Measurements from ENCODE around the gene SLC26A8.
"Not testable (repeated sequence)": the region's sequence is repeated elsewhere in the genome, so short reads cannot be mapped to it uniquely, and the experiment has no call there.

Gene SLC26A8

DNA sequence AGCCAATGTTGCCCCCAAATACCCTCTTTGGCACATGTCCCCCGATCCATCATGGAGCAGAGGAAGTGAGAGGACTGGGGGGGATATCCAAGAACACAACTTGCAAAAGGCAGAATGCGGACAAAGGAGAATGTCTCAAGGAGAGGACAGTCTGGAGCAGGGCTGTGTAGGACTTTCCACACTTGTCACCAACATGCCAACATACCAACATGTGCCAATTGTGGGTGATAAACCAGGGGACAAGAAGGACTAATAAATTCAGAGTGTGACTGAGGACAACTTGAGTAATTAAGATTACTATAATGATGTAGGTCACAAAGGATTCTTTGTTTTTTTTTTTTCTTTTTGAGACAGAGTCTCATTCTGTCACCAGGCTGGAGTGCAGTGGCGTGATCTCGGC, 8.8 kb downstream of the SLC26A8 start:
- no peak for DNase-seq (ENCODE audit: low read depth)

DNA sequence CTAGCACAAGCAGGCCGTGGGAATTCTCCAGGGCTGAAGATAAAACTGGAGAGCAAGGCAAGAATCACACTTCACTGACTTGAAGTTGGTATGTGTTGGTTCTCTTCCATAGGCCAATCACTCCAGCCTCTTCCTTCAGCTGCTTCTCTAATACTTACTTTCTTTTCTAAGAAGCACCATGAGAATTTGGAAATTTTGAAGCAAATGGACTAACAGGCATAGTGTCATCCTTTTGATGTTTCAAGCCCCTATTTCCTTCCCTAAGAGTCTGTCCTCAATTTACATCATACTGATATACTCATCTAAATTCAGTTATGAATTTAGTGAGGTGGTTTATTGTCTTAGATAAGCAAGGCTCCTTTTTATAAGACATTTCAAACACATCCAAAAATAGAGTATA, 24.0 kb downstream of the SLC26A8 start:
- DNase-seq (ENCODE audit: low read depth), result no peak

DNA sequence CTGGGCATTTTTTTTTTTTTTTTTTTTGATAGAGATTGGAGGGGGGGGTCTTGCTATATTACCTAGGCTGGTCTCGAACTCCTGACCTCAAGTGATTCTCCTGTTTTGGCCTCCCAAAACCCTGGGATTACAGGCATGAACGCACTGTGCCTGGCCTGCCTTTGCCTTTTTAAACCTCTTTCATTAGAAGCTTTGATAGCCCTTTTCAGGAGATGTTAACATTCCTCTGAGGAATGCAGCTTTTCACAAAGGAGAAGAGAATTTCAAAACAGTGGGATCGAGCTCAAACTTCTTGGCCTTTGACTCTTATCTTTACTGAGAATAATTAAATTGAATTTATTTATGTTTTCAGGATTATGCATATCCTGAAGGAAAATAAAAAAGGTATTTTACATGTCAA, 31.3 kb downstream of the SLC26A8 start:
- no peak for DNase-seq (ENCODE audit: low read depth)

DNA sequence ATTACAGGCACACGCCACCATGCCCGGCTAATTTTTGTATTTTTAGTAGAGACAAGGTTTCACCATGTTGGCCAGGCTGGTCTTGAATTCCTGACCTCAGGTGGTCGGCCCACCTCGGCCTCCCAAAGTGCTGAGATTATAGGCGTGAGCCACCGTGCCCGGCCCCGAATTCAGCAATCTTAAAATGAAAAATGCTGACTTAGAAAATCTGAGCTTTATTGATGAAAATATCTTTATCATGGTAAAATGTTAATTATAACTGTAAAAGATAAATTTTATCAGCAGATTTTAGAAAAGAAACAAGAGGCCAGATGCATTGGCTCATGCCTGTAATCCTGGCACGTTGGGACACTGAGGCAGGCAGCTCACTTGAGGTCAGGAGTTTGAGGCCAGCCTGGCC, 36.4 kb downstream of the SLC26A8 start:
- not testable (repeated sequence) for DNase-seq (ENCODE audit: low read depth)

DNA sequence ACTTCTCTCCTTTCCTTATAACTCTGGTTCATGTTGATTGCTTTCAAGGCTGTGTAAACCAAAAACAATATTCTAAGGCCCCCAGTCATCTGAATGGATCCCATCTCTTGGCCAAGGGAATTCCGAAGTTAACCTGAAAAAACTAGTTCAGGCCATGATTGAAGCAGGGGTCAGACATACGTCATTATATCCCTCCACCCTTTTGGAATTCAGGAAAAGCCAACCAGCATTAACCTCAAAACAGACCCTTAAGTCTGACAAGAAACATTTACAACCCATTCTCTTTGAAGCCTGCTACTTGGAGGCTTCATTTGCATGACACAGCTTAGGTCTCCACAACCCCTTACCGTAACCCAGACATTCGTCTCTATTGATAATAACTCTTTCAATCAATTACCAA, 39.7 kb downstream of the SLC26A8 start:
- no peak for DNase-seq (ENCODE audit: low read depth)

DNA sequence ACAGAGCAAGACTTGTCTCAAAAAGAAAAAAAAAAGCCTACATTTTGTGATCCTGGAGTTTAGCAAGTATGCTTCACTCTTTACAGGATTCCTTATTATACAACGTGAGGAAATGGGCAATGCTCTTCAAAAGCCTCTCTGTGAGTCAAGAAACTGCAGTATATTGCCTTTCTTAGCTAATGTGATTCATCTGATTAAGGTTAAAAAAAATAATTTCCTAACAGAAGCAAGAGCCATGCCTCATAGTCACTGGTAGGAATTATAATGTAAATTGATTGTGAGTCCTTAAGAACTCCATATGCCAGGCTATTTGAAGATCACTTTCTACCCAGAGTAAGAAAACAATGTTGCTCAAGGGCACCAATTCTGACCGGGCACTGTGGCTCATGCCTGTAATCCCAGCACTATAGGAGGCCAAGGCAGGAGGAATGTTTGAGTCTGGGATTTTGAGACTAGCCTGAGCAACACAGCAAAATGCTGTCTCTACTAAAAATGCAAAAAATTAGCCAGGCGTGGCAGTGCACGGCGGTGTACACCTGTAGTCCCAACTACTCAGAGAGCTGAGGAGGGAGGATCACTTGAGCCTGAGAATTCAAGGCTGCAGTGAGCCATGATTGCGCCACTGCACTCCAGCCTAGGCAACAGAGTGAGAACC, 43.3 kb downstream of the SLC26A8 start:
- DNase-seq (ENCODE audit: low read depth), result no peak

GRCh38 chr6:35980126-35980525, 44.3 kb downstream of the SLC26A8 start:
- DNase-seq (ENCODE audit: low read depth), result not testable (repeated sequence)

DNA sequence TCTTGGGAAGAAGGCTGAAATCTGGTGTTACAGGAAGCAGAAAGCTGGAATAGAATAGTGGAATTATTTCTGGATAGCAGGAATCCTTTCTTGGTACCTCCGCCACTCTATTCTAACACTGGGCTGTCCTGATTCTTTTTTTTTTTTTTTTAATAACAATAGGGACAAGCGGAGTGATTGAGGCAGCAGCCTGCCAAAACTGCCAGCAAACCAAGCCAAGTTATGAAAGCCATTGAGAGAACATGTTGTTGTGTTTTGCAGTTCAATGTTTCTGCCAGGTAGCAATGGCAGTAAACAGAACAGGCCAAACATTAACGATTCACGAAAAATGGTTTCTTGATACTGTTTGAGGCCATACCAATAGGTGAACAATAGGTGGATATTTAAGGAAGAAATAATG, 47.1 kb downstream of the SLC26A8 start:
- no peak for DNase-seq (ENCODE audit: low read depth)

GRCh38 chr6:35973670-35974222, 50.7 kb downstream of the SLC26A8 start:
- DNase-seq (ENCODE audit: low read depth), result no peak

DNA sequence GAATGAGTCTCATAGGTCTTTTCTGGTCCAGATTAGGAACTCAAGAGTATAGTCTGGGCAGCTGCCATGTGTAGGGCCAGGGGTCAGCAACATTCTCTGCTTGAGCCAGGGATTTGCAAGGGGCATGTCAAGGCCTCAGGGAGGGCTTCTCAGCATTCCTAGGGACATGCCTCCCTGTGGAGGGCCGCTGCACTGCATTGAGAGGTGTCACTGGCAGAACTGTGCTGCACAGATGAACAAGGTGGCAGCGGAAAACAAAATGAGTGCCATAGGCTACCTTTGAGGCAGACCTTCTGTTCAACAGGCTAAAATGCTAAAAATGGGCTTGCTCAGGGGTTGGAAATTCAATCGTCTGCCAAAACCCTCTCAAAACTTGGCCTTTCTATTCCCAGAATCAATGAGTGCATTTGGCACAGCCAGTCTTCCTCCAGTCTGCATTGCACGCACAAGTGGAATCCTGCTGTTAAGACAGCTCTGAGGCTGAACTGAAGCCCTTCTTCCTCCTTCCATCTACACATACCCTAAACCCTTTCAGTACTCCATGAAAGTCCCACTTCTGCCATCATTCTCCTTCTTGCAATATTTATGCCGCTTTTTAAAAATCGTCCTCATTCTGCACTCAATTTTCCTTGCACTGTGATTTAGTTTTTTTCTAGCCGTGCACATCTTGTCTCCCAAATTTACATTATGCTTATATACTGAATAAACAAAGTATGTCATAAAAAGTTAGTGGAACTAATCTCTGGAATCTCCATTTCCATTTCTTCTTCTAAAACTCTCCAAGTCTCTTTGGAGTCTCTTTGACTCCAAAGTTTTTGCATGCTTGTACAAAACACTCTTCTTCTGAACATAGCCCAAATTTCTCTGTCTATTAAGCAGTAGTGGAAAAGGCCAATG, 51.7 kb downstream of the SLC26A8 start:
- no peak for DNase-seq (ENCODE audit: low read depth)

GRCh38 chr6:35970181-35970580, 54.3 kb downstream of the SLC26A8 start:
- no peak for DNase-seq (ENCODE audit: low read depth)

DNA sequence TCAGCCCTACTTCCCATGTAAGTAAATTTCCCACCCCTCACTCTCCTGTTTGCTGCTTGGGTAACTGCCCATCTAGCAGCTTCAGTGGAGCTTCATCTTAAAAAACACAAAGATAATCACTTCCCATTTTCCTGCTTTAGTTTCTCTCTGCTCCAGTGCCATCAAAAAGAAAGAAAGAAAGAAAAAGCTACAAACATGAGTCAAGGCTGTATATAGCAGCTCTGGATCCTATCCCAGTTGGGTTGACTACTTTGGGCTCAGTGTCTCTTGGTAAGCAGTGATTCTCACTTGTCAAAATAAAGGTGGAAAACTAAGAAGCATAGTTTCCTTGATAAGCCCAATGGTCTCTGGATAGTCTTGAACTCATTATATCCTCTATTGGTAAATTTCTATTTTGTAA, 54.8 kb downstream of the SLC26A8 start:
- no peak for DNase-seq (ENCODE audit: low read depth)

GRCh38 chr6:35968821-35969220, 55.6 kb downstream of the SLC26A8 start:
- no peak for DNase-seq (ENCODE audit: low read depth)

DNA sequence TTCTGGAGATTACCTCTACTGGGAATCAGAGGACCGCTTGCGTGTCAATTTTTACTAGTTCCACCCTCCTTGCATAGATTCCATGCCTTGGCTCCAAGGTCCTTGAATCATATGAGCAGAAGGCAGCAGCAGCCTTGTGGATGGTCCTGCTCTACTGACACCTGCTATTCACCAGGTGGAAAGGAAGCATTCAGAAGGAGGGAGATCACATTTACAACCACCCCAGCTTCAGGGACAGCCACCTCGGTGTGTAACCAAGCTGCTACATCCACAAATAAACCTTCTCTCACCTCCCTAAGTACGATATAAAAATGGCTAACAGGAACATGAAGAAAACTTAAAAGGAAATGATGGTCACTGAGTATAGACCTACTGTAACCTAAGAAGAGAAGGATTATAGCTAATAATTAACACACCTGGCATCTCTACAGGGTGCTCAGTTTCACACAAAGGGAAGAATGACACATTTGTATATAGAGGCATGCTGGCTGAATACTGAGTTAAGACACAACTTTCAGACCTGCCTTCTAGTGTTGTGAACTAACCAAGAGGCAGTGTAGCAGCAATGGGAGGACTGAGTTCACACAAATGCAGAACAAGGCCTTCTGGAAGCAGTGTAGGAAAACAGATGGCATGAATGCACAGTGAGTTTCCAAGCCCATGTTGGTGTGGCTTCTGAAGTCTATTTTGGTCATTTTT, 57.2 kb downstream of the SLC26A8 start:
- no peak for DNase-seq (ENCODE audit: low read depth)

GRCh38 chr6:35962779-35963560, 61.5 kb downstream of the SLC26A8 start:
- no peak for DNase-seq (ENCODE audit: low read depth)

GRCh38 chr6:35960187-35960586, 64.3 kb downstream of the SLC26A8 start:
- no peak for DNase-seq (ENCODE audit: low read depth)

DNA sequence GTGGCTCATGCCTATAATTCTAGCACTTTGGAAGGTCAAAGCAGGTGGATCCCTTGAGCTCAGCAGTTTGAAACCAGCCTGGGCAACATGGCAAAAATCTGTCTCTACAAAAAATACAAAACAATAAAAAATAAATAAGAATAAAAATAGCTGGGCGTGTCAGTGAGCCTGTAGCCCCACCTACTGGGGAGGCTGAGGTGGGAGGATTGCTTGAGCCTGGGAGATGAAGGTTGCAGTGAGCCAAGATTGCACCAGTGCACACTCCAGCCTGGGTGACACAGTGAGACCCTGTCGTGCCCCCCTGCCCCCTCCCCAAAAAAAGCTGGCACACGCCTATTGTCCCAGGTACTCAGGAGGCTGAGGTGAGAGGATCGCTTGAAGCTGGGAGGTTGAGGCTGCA, 68.5 kb downstream of the SLC26A8 start:
- DNase-seq (ENCODE audit: low read depth), result no peak

- no peak for DNase-seq (ENCODE audit: low read depth)
Observed at GRCh38 chr6:35955521-35955920, 68.9 kb downstream of the SLC26A8 start.

- DNase-seq (ENCODE audit: low read depth), result no peak
Observed at GRCh38 chr6:35955071-35955470, 69.4 kb downstream of the SLC26A8 start.

DNA sequence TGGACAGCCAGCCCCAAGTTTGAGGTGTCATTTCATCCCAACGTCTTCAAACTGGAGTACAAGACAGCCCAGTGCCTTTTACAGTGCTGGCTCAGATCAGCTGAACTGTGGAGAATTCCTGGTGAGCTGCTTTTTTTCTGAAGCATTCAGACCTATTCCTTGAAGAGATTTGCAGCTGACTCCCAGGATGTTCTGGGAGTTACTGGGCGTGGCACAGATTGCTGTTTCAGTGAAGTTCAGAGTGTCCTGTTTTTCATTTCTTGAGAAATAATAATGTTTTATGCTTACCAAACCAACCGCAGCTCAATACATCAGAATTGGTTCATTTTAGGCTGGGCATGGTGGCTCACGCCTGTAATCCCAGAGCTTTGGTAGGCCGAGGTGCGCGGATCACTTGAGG, 70.1 kb downstream of the SLC26A8 start:
- no peak for DNase-seq (ENCODE audit: low read depth)

- no peak for DNase-seq (ENCODE audit: low read depth)
Observed at GRCh38 chr6:35948725-35949124, 75.7 kb downstream of the SLC26A8 start.

- DNase-seq (ENCODE audit: low read depth), result no peak
Observed at GRCh38 chr6:35945650-35946025, 78.8 kb downstream of the SLC26A8 start.
